ENCODE results near the gene IFNAR2.

DNA sequence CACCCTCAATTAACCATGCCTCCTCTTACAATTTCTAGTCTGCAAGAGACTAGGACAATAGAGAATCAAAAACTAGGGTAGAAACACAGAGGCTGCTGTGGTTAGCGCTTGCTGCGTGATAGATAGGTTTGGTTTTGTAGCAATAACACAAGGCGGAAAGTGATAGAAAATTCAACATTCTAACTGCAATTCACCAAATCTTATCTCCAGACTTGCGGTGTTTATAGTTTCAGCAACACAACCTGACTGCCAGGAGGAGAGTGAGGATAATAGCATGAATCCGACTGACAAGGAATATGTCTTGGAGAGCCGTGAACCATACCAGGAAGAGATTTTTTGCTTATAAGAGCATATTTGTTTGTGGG lies 30.7 kb upstream of the IFNAR2 start:
- TF ChIP-seq, protein P1, sequence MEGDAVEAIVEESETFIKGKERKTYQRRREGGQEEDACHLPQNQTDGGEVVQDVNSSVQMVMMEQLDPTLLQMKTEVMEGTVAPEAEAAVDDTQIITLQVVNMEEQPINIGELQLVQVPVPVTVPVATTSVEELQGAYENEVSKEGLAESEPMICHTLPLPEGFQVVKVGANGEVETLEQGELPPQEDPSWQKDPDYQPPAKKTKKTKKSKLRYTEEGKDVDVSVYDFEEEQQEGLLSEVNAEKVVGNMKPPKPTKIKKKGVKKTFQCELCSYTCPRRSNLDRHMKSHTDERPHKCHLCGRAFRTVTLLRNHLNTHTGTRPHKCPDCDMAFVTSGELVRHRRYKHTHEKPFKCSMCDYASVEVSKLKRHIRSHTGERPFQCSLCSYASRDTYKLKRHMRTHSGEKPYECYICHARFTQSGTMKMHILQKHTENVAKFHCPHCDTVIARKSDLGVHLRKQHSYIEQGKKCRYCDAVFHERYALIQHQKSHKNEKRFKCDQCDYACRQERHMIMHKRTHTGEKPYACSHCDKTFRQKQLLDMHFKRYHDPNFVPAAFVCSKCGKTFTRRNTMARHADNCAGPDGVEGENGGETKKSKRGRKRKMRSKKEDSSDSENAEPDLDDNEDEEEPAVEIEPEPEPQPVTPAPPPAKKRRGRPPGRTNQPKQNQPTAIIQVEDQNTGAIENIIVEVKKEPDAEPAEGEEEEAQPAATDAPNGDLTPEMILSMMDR (IDR thresholded peaks at IDR 0.05) = no peak
- no peak for TF ChIP-seq POLR2A (IDR thresholded peaks at IDR 0.05)

Measured in heart left ventricle (tissue), 13 donors.